ENCODE data around the gene FAM181A. TPM values are rescaled to one million over a fixed set of nuclear protein-coding genes. Genes with fewer than 3 reads are reported as not detected.

Gene FAM181A
- total RNA-seq, 1 experiment from 2014 or later = not detected

DNA sequence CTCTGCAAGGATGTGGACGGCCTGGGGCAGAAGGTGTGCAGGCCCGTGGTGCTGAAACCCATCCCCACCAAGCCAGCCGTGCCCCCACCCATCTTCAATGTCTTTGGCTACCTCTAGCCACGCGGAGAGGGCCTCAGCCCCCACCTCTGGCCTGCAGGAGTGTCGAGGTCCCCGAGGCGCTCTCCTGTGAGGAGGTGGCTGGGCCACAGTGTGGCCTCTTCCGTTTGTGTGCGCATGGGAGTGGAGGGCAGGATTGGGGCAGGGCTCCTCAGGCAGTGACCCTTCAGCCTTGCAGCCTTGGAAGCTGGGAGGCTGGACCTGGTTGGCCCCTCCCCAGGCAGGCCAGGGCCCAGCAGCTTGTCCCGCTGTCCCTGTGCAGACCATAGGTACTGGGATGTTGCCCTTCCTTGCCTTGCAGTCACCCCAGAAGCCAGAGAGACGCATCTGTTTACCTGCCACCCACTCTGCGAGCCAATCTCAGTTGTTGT lies 1.9 kb downstream of the FAM181A start:
- DNase-seq (no peak), ATAC-seq (no peak)
- H3K4me2 ChIP-seq (ENCODE audit: low read length) = no peak overlapping the region
- intact Hi-C loops (cut with micrococcal nuclease) = no loop called here
- peaks cover 4% of the 10 kb centered on the region for H3K27me3 ChIP-seq (ENCODE audit: low read length)
- H3K36me3 ChIP-seq (ENCODE audit: low read depth, low read length) = no peaks in the 10 kb centered on the region
- BruUV-seq (replicated peaks) = no TSS peak
- H2AFZ ChIP-seq (ENCODE audit: low read length) = no peak overlapping the region
- H3F3A ChIP-seq (ENCODE audit: low read length, unreplicated experiment) = no peaks in the 10 kb centered on the region
- H4K20me1 ChIP-seq (ENCODE audit: low read length) = no peaks in the 10 kb centered on the region
- H3K9ac ChIP-seq (ENCODE audit: low read length) = no peak overlapping the region
- H3K27ac ChIP-seq (ENCODE audit: low read length) = no peak overlapping the region
- no peaks in the 10 kb centered on the region for H3K79me2 ChIP-seq (ENCODE audit: low read length)
- ChIA-PET CTCF (no interaction called here), POLR2A (ENCODE audit: unreplicated experiment) (no interaction called here)
- H3K4me3 ChIP-seq (ENCODE audit: low read length) = no peak overlapping the region
- no peaks in the 10 kb centered on the region for H3K9me2 ChIP-seq (replicated peaks; ENCODE audit: low read length)
- no peaks in the 10 kb centered on the region for H3K4me1 ChIP-seq (ENCODE audit: insufficient read depth, low read length)
- TF ChIP-seq EZH2 (IDR thresholded peaks at IDR 0.05; ENCODE audit: low read length, unreplicated experiment) (no peak), EZH2phosphoT487 (IDR thresholded peaks at IDR 0.05; ENCODE audit: borderline replicate concordance, low read length) (no peak)
- TF ChIP-seq, protein P1, sequence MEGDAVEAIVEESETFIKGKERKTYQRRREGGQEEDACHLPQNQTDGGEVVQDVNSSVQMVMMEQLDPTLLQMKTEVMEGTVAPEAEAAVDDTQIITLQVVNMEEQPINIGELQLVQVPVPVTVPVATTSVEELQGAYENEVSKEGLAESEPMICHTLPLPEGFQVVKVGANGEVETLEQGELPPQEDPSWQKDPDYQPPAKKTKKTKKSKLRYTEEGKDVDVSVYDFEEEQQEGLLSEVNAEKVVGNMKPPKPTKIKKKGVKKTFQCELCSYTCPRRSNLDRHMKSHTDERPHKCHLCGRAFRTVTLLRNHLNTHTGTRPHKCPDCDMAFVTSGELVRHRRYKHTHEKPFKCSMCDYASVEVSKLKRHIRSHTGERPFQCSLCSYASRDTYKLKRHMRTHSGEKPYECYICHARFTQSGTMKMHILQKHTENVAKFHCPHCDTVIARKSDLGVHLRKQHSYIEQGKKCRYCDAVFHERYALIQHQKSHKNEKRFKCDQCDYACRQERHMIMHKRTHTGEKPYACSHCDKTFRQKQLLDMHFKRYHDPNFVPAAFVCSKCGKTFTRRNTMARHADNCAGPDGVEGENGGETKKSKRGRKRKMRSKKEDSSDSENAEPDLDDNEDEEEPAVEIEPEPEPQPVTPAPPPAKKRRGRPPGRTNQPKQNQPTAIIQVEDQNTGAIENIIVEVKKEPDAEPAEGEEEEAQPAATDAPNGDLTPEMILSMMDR (conservative IDR thresholded peaks at IDR 0.05; ENCODE audit: low read depth, low read length) = no peak
- H3K9me3 ChIP-seq (ENCODE audit: low read length) = no peaks in the 10 kb centered on the region

DNA sequence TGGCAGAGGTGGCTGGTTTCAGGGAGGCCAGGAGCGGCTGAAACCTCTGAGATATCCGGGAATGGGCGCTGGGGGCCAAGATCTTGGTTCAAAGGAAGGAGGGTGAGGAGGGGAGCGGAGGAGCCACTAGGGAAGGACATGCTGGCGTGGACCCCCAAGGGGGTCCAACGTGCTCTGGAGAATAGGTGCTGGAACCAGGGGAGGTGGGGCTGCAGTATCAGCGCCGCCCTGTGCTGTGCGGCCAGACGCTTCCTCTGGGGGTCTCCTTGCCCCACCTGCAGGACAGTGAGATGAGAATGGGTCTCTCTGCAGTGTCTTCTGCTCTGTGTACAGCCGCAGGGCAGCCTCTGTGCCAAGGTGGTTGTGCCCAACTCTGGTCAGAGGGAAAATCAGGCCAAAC lies 2.5 kb downstream of the FAM181A start:
- Histone ChIP-seq H2AFZ (ENCODE audit: low read length) (no peak overlapping the region), H3K4me2 (ENCODE audit: low read length) (no peak overlapping the region), H3K36me3 (ENCODE audit: low read depth, low read length) (no peaks in the 10 kb centered on the region), H3K9ac (ENCODE audit: low read length) (no peak overlapping the region), H3K79me2 (ENCODE audit: low read length) (no peaks in the 10 kb centered on the region), H3K4me3 (ENCODE audit: low read length) (no peak overlapping the region), H3K9me2 (replicated peaks; ENCODE audit: low read length) (no peaks in the 10 kb centered on the region), H3K4me1 (ENCODE audit: insufficient read depth, low read length) (no peaks in the 10 kb centered on the region), H3F3A (ENCODE audit: low read length, unreplicated experiment) (no peaks in the 10 kb centered on the region), H3K27ac (ENCODE audit: low read length) (no peak overlapping the region), H4K20me1 (ENCODE audit: low read length) (no peaks in the 10 kb centered on the region), H3K9me3 (ENCODE audit: low read length) (no peaks in the 10 kb centered on the region), H3K27me3 (ENCODE audit: low read length) (peaks cover 4% of the 10 kb centered on the region)
- intact Hi-C loops (cut with micrococcal nuclease) = no loop called here
- DNase-seq (no peak), ATAC-seq (no peak)
- CTCF ChIA-PET = no interaction called here
- POLR2A ChIA-PET (ENCODE audit: unreplicated experiment) = no interaction called here
- no peak for TF ChIP-seq EZH2 (IDR thresholded peaks at IDR 0.05; ENCODE audit: low read length, unreplicated experiment)
- BruUV-seq (replicated peaks) = no TSS peak

DNA sequence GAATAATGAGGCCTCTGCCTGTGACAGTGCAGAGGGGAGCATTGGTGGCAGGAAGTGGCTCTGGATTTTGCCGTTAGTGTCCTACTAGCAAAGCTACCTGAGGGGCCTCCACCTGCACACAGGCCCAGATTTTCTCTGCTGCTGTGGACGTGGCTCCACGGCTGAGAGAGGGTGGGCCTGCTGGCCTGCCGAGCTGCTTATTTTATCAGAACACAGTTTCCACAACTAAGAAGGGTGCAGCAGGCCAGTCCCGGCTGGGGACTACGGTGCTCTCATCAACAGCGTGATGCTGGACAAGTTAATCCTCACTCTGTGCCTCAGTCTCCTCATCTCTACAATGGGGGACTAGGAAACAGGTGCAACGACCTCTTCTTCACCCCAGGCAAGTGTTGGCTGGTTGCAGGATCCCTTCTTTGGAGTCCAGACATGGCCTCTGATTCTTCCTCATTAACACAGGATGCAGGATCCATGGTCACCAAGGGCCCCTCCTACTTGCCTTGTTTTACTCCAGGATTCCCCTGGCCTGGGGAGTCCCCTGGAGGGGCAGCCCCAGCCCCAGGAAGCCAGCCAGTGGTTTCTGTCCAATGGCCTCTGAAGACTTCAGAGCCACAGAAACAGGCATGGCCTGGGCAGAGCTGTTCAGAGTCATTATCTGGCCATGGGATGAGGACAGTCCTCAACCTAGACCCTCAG lies 3.3 kb downstream of the FAM181A start:
- no TSS peak for BruUV-seq (replicated peaks)
- intact Hi-C loops (cut with micrococcal nuclease) = no loop called here
- H3K79me2 ChIP-seq (ENCODE audit: low read length) = no peaks in the 10 kb centered on the region
- ATAC-seq (no peak), DNase-seq (no peak)
- H3K27me3 ChIP-seq (ENCODE audit: low read length) = peaks cover 4% of the 10 kb centered on the region; the same call in 1 of the 2 replicates
- H3K9ac ChIP-seq (ENCODE audit: low read length) = no peak overlapping the region
- H3K4me1 ChIP-seq (ENCODE audit: insufficient read depth, low read length) = no peaks in the 10 kb centered on the region
- no peaks in the 10 kb centered on the region for H3K36me3 ChIP-seq (ENCODE audit: low read depth, low read length)
- no peak overlapping the region for H3K27ac ChIP-seq (ENCODE audit: low read length)
- CTCF ChIA-PET = no interaction called here
- POLR2A ChIA-PET (ENCODE audit: unreplicated experiment) = no interaction called here
- H4K20me1 ChIP-seq (ENCODE audit: low read length) = no peaks in the 10 kb centered on the region
- H3K9me3 ChIP-seq (ENCODE audit: low read length) = no peaks in the 10 kb centered on the region
- no peaks in the 10 kb centered on the region for H3K9me2 ChIP-seq (replicated peaks; ENCODE audit: low read length)
- no peak overlapping the region for H3K4me2 ChIP-seq (ENCODE audit: low read length)
- no peaks in the 10 kb centered on the region for H3F3A ChIP-seq (ENCODE audit: low read length, unreplicated experiment)
- no peak overlapping the region for H2AFZ ChIP-seq (ENCODE audit: low read length)
- H3K4me3 ChIP-seq (ENCODE audit: low read length) = no peak overlapping the region
- TF ChIP-seq, protein P1 (conservative IDR thresholded peaks at IDR 0.05; ENCODE audit: low read depth, low read length) = no peak
- no peak for TF ChIP-seq EZH2phosphoT487 (IDR thresholded peaks at IDR 0.05; ENCODE audit: borderline replicate concordance, low read length)
- no peak for TF ChIP-seq EZH2 (IDR thresholded peaks at IDR 0.05; ENCODE audit: low read length, unreplicated experiment)
